Gastrocnemius medialis (tissue), 4 donors: ENCODE data around the gene ZRANB2. TPM values are rescaled to one million over a fixed set of nuclear protein-coding genes. Genes with fewer than 3 reads are reported as not detected.

ENCODE experiments used
- ATAC-seq, 2 donors: fragments of 150-250 bp; one replicate each; pipeline ENCODE4 v1.9.1; 2016
- DNase-seq, 2 donors: peaks; one replicate each; pipeline ENCODE4 v3.0.0-alpha.2; 2019
- H3K27ac ChIP-seq, 4 donors: fragments of 200-600 bp; sonication (generic); 1 replicate in 1 of 4; 2 replicates in 3 of 4; pipeline ENCODE4 v1.5.1; 2016 to 2018; ENCODE audit warnings: mild to moderate bottlenecking in 2 of 4, moderate library complexity in 1 of 4
- H3K27me3 ChIP-seq, 3 donors: fragments of 200-600 bp; sonication (generic) in 2 of 3; 1 replicate in 1 of 3; 2 replicates in 2 of 3; pipeline versions ENCODE4 v1.5.1 to v1.6.0; 2016 to 2019; ENCODE audit warnings: mild to moderate bottlenecking in 1 of 3, moderate library complexity in 1 of 3
- H3K36me3 ChIP-seq, 2 donors: fragments of 200-600 bp; sonication (generic) in 1 of 2; one replicate each; pipeline ENCODE4 v1.5.1; 2017 to 2018
- H3K4me1 ChIP-seq, 2 donors: fragments of 200-600 bp; sonication (generic) in 1 of 2; one replicate each; pipeline ENCODE4 v1.5.1; 2016 to 2017; ENCODE audit warnings: mild to moderate bottlenecking in 2 of 2
- H3K4me3 ChIP-seq, 4 donors: fragments of 200-600 bp; sonication (generic) in 3 of 4; 1 replicate in 1 of 4; 2 replicates in 3 of 4; pipeline ENCODE4 v1.5.1; 2016 to 2019; ENCODE audit warnings: mild to moderate bottlenecking in 2 of 4
- H3K9me3 ChIP-seq, 3 donors: fragments of 200-600 bp; sonication (generic) in 2 of 3; 1 replicate in 1 of 3; 2 replicates in 2 of 3; pipeline ENCODE4 v1.5.1; 2016 to 2019
- CTCF ChIP-seq, 5 experiments: fragments of 450-650 bp in 3 of 5; fragments of 200-600 bp in 2 of 5; sonication (generic) in 2 of 5; IDR thresholded peaks in 4 of 5; conservative IDR thresholded peaks in 1 of 5; 1 replicate in 4 of 5; 2 replicates in 1 of 5; pipeline ENCODE4 v1.5.1; 2016 to 2019; ENCODE audit warnings: antibody characterized with exemption in 5 of 5, mild to moderate bottlenecking in 3 of 5, moderate library complexity in 3 of 5
- POLR2A ChIP-seq, 2 donors: fragments of 450-650 bp; IDR thresholded peaks; one replicate each; pipeline ENCODE4 v1.6.1; 2017; ENCODE audit warnings: antibody characterized with exemption in 2 of 2, mild to moderate bottlenecking in 2 of 2, moderate library complexity in 2 of 2
- in situ Hi-C, 4 donors: fragments of 200-750 bp; cut with MboI; loops; one replicate each; pipeline versions ENCODE4 v1.15.0 to v1.8.0; 2017; ENCODE audit warnings: low sequenced_read_pairs in 4 of 4
- intact Hi-C: fragments of 100-400 bp; cut with DNase I; formaldehyde crosslinking; loops from one replicate; pipeline ENCODE4 v1.15.1; 2023; ENCODE audit warnings: low total_unique reads
- total RNA-seq, 4 donors: library from RNA; depleted of rRNA; stranded (reverse); fragments of >200 nt; gene quantifications; one replicate each; pipeline versions ENCODE4 v1.1.0 to v1.2.3, GENCODE V29; 2016

ZRANB2 gene
- total RNA-seq, 4 donors from 2014 or later, result 20.5 to 66.5 (median 24.1) TPM

GRCh38 chr1:71093938-71094337, 13.1 kb upstream of the ZRANB2 start:
- DNase-seq, result no peak
- no peak for ATAC-seq
- intact Hi-C loops, result no loop called here
- H3K4me1 ChIP-seq, result no peaks in the 10 kb centered on the region
- H3K4me3 ChIP-seq, result no peak overlapping the region
- H3K9me3 ChIP-seq, result no peaks in the 10 kb centered on the region
- peak in 1 of 5 experiments; percentile 7 for TF ChIP-seq CTCF (IDR thresholded peaks at IDR 0.05 in 4 of 5, conservative IDR thresholded peaks at IDR 0.05 in 1 of 5)
- no peak for TF ChIP-seq POLR2A (IDR thresholded peaks at IDR 0.05)
- H3K27me3 ChIP-seq, result no peaks in the 10 kb centered on the region
- H3K36me3 ChIP-seq, result no peaks in the 10 kb centered on the region
- in situ Hi-C loops, result no loop called here
- no peak overlapping the region for H3K27ac ChIP-seq

GRCh38 chr1:71089536-71090270, 8.9 kb upstream of the ZRANB2 start:
- Histone ChIP-seq H3K4me3 (no peak overlapping the region), H3K36me3 (no peaks in the 10 kb centered on the region), H3K9me3 (no peaks in the 10 kb centered on the region), H3K4me1 (no peaks in the 10 kb centered on the region), H3K27me3 (no peaks in the 10 kb centered on the region), H3K27ac (no peak overlapping the region)
- intact Hi-C loops, result no loop called here
- ATAC-seq (no peak), DNase-seq (no peak)
- in situ Hi-C loops, result no loop called here
- TF ChIP-seq POLR2A (IDR thresholded peaks at IDR 0.05) (no peak), CTCF (IDR thresholded peaks at IDR 0.05 in 4 of 5, conservative IDR thresholded peaks at IDR 0.05 in 1 of 5) (no peak)

- Histone ChIP-seq H3K36me3 (no peaks in the 10 kb centered on the region), H3K27me3 (no peaks in the 10 kb centered on the region), H3K4me3 (no peak overlapping the region), H3K9me3 (no peaks in the 10 kb centered on the region), H3K27ac (no peak overlapping the region), H3K4me1 (no peaks in the 10 kb centered on the region)
- in situ Hi-C loops (no loop called here), intact Hi-C loops (no loop called here)
- DNase-seq, result no peak
- no peak for ATAC-seq
- no peak for TF ChIP-seq CTCF (IDR thresholded peaks at IDR 0.05 in 4 of 5, conservative IDR thresholded peaks at IDR 0.05 in 1 of 5)
- no peak for TF ChIP-seq POLR2A (IDR thresholded peaks at IDR 0.05)
Observed at GRCh38 chr1:71088645-71089287, 7.9 kb upstream of the ZRANB2 start.

GRCh38 chr1:71087713-71088112, 6.9 kb upstream of the ZRANB2 start:
- no peaks in the 10 kb centered on the region for H3K36me3 ChIP-seq
- H3K9me3 ChIP-seq, result no peaks in the 10 kb centered on the region
- intact Hi-C loops, result no loop called here
- no peak overlapping the region for H3K4me3 ChIP-seq
- H3K27me3 ChIP-seq, result no peaks in the 10 kb centered on the region
- ATAC-seq (no peak), DNase-seq (no peak)
- H3K27ac ChIP-seq, result no peak overlapping the region
- no peaks in the 10 kb centered on the region for H3K4me1 ChIP-seq
- no peak for TF ChIP-seq POLR2A (IDR thresholded peaks at IDR 0.05)
- TF ChIP-seq CTCF (IDR thresholded peaks at IDR 0.05 in 4 of 5, conservative IDR thresholded peaks at IDR 0.05 in 1 of 5), result no peak
- in situ Hi-C loops, result no loop called here
